ENCODE data around the gene FLNC. TPM values are rescaled to one million over a fixed set of nuclear protein-coding genes. Genes with fewer than 3 reads are reported as not detected.
A peak's percentile ranks its signal among the peaks of the same experiment; 100 is the strongest.

Gene FLNC
- total and polyA plus RNA-seq, 5 donors from 2014 or later = not detected

- Histone ChIP-seq H3K27ac (ENCODE audit: insufficient read depth, low read length, poor library complexity, severe bottlenecking) (no peak overlapping the region), H3K4me3 (ENCODE audit: low read depth, low read length) (no peak overlapping the region), H3K4me1 (ENCODE audit: control insufficient read depth, insufficient read depth, low read length, poor library complexity, severe bottlenecking) (peaks cover 16% of the 10 kb centered on the region), H3K36me3 (ENCODE audit: control insufficient read depth, insufficient read depth, low read length) (no peaks in the 10 kb centered on the region), H3K9me3 (ENCODE audit: control insufficient read depth in 2 of 2, low read length in 2 of 2) (no peaks in the 10 kb centered on the region), H3K27me3 (ENCODE audit: control insufficient read depth, insufficient read depth, low read length) (no peaks in the 10 kb centered on the region)
- H3K4me1 Mint-ChIP-seq = peaks cover 4 to 17% (median 10%) of the 10 kb centered on the region in 4 donors
- DNase-seq (no peak), ATAC-seq (ENCODE audit: low read depth in 2 of 2) (no peak)
- peaks cover 18% of the 10 kb centered on the region for H3K36me3 Mint-ChIP-seq
- peak overlapping the region in 1 of 4 donors; percentile 66 for H3K4me3 Mint-ChIP-seq
- H3K27me3 Mint-ChIP-seq = peaks cover 4% of the 10 kb centered on the region
- H3K27ac Mint-ChIP-seq = no peak overlapping the region
- no peaks in the 10 kb centered on the region for H3K9me3 Mint-ChIP-seq
These were observed 35.1 kb upstream of the FLNC start for GRCh38 chr7:128795129-128795528.

- H3K4me3 ChIP-seq (ENCODE audit: low read depth, low read length) = no peak overlapping the region
- H3K27me3 ChIP-seq (ENCODE audit: control insufficient read depth, insufficient read depth, low read length) = no peaks in the 10 kb centered on the region
- ATAC-seq (ENCODE audit: low read depth in 2 of 2) (no peak), DNase-seq (no peak)
- H3K4me1 ChIP-seq (ENCODE audit: control insufficient read depth, insufficient read depth, low read length, poor library complexity, severe bottlenecking) = peaks cover 9% of the 10 kb centered on the region
- no peaks in the 10 kb centered on the region for H3K27me3 Mint-ChIP-seq
- H3K4me1 Mint-ChIP-seq = peaks cover 1 to 13% (median 8%) of the 10 kb centered on the region in 4 donors
- H3K27ac Mint-ChIP-seq = no peak overlapping the region
- H3K36me3 Mint-ChIP-seq = peaks cover 22% of the 10 kb centered on the region
- H3K9me3 ChIP-seq (ENCODE audit: control insufficient read depth in 2 of 2, low read length in 2 of 2) = no peaks in the 10 kb centered on the region
- no peak overlapping the region for H3K4me3 Mint-ChIP-seq
- H3K36me3 ChIP-seq (ENCODE audit: control insufficient read depth, insufficient read depth, low read length) = no peaks in the 10 kb centered on the region
- H3K9me3 Mint-ChIP-seq = no peaks in the 10 kb centered on the region
- H3K27ac ChIP-seq (ENCODE audit: insufficient read depth, low read length, poor library complexity, severe bottlenecking) = no peak overlapping the region
These were observed 33.9 kb upstream of the FLNC start for GRCh38 chr7:128796327-128796726.

- ATAC-seq (ENCODE audit: low read depth in 2 of 2) = no peak
- H3K4me3 Mint-ChIP-seq = no peak overlapping the region
- Histone ChIP-seq H3K4me1 (ENCODE audit: control insufficient read depth, insufficient read depth, low read length, poor library complexity, severe bottlenecking) (no peaks in the 10 kb centered on the region), H3K36me3 (ENCODE audit: control insufficient read depth, insufficient read depth, low read length) (peaks cover under 1% of the 10 kb centered on the region), H3K9me3 (ENCODE audit: control insufficient read depth in 2 of 2, low read length in 2 of 2) (no peaks in the 10 kb centered on the region), H3K4me3 (ENCODE audit: low read depth, low read length) (no peak overlapping the region), H3K27me3 (ENCODE audit: control insufficient read depth, insufficient read depth, low read length) (no peaks in the 10 kb centered on the region), H3K27ac (ENCODE audit: insufficient read depth, low read length, poor library complexity, severe bottlenecking) (no peak overlapping the region)
- H3K27me3 Mint-ChIP-seq = no peaks in the 10 kb centered on the region
- H3K36me3 Mint-ChIP-seq = peaks cover 26% of the 10 kb centered on the region
- no peak overlapping the region for H3K27ac Mint-ChIP-seq
- DNase-seq = no peak
- peaks cover 0 to 6% (median under 1%) of the 10 kb centered on the region in 4 donors for H3K4me1 Mint-ChIP-seq
- no peaks in the 10 kb centered on the region for H3K9me3 Mint-ChIP-seq
These were observed 30.8 kb upstream of the FLNC start for GRCh38 chr7:128799451-128799850.

GRCh38 chr7:128800567-128800966, 29.6 kb upstream of the FLNC start:
- peaks cover 26% of the 10 kb centered on the region for H3K36me3 Mint-ChIP-seq
- H3K4me3 ChIP-seq (ENCODE audit: low read depth, low read length) = no peak overlapping the region
- H3K4me3 Mint-ChIP-seq = no peak overlapping the region
- no peak overlapping the region for H3K27ac Mint-ChIP-seq
- no peaks in the 10 kb centered on the region for H3K4me1 ChIP-seq (ENCODE audit: control insufficient read depth, insufficient read depth, low read length, poor library complexity, severe bottlenecking)
- no peaks in the 10 kb centered on the region for H3K27me3 Mint-ChIP-seq
- no peak for DNase-seq
- no peaks in the 10 kb centered on the region for H3K9me3 ChIP-seq (ENCODE audit: control insufficient read depth in 2 of 2, low read length in 2 of 2)
- H3K9me3 Mint-ChIP-seq = no peaks in the 10 kb centered on the region
- ATAC-seq (ENCODE audit: low read depth in 2 of 2) = no peak
- H3K4me1 Mint-ChIP-seq = peaks cover 0 to 6% (median under 1%) of the 10 kb centered on the region in 4 donors
- peaks cover 10% of the 10 kb centered on the region for H3K36me3 ChIP-seq (ENCODE audit: control insufficient read depth, insufficient read depth, low read length)
- H3K27ac ChIP-seq (ENCODE audit: insufficient read depth, low read length, poor library complexity, severe bottlenecking) = no peak overlapping the region
- H3K27me3 ChIP-seq (ENCODE audit: control insufficient read depth, insufficient read depth, low read length) = no peaks in the 10 kb centered on the region

DNA sequence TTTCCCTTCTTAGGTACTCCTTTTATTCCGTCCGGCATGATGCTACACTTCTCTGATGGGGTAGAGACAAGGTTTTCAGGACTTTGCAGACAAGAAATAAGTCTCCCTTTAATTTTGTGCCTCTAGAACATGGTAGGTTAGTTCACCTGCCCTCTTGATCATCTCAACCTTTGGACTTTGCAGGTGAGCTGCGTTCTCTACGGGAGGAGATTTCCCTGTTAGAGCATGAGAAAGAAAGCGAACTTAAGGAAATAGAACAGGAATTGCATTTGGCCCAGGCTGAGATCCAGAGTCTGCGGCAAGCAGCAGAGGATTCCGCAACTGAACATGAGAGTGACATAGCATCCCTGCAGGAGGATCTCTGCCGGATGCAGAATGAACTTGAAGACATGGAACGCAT, 29.2 kb upstream of the FLNC start:
- Mint-ChIP-seq H3K9me3 (no peaks in the 10 kb centered on the region), H3K27me3 (no peaks in the 10 kb centered on the region), H3K36me3 (peaks cover 28% of the 10 kb centered on the region), H3K27ac (peak overlapping the region in 1 of 3 donors; percentile 57), H3K4me1 (peaks cover 0 to 6% (median under 1%) of the 10 kb centered on the region in 4 donors), H3K4me3 (no peak overlapping the region)
- H3K27me3 ChIP-seq (ENCODE audit: control insufficient read depth, insufficient read depth, low read length) = no peaks in the 10 kb centered on the region
- H3K27ac ChIP-seq (ENCODE audit: insufficient read depth, low read length, poor library complexity, severe bottlenecking) = no peak overlapping the region
- H3K4me3 ChIP-seq (ENCODE audit: low read depth, low read length) = no peak overlapping the region
- H3K9me3 ChIP-seq (ENCODE audit: control insufficient read depth in 2 of 2, low read length in 2 of 2) = no peaks in the 10 kb centered on the region
- ATAC-seq (ENCODE audit: low read depth in 2 of 2) (no peak), DNase-seq (no peak)
- peaks cover 10% of the 10 kb centered on the region for H3K36me3 ChIP-seq (ENCODE audit: control insufficient read depth, insufficient read depth, low read length)
- no peaks in the 10 kb centered on the region for H3K4me1 ChIP-seq (ENCODE audit: control insufficient read depth, insufficient read depth, low read length, poor library complexity, severe bottlenecking)

- H3K27me3 ChIP-seq (ENCODE audit: control insufficient read depth, insufficient read depth, low read length) = no peaks in the 10 kb centered on the region
- H3K27ac ChIP-seq (ENCODE audit: insufficient read depth, low read length, poor library complexity, severe bottlenecking) = no peak overlapping the region
- H3K9me3 ChIP-seq (ENCODE audit: control insufficient read depth in 2 of 2, low read length in 2 of 2) = no peaks in the 10 kb centered on the region
- peak overlapping the region in 1 of 3 donors; percentile 57 for H3K27ac Mint-ChIP-seq
- no peak overlapping the region for H3K4me3 ChIP-seq (ENCODE audit: low read depth, low read length)
- peaks cover 10% of the 10 kb centered on the region for H3K36me3 ChIP-seq (ENCODE audit: control insufficient read depth, insufficient read depth, low read length)
- no peaks in the 10 kb centered on the region for H3K4me1 ChIP-seq (ENCODE audit: control insufficient read depth, insufficient read depth, low read length, poor library complexity, severe bottlenecking)
- DNase-seq (no peak), ATAC-seq (ENCODE audit: low read depth in 2 of 2) (no peak)
- no peaks in the 10 kb centered on the region for H3K27me3 Mint-ChIP-seq
- no peaks in the 10 kb centered on the region for H3K9me3 Mint-ChIP-seq
- peaks cover 0 to 6% (median under 1%) of the 10 kb centered on the region in 4 donors for H3K4me1 Mint-ChIP-seq
- peaks cover 32% of the 10 kb centered on the region for H3K36me3 Mint-ChIP-seq
- no peak overlapping the region for H3K4me3 Mint-ChIP-seq
These were observed 28.4 kb upstream of the FLNC start for GRCh38 chr7:128801667-128802418.

- Histone ChIP-seq H3K4me1 (ENCODE audit: control insufficient read depth, insufficient read depth, low read length, poor library complexity, severe bottlenecking) (no peaks in the 10 kb centered on the region), H3K27ac (ENCODE audit: insufficient read depth, low read length, poor library complexity, severe bottlenecking) (no peak overlapping the region), H3K9me3 (ENCODE audit: control insufficient read depth in 2 of 2, low read length in 2 of 2) (no peaks in the 10 kb centered on the region), H3K4me3 (ENCODE audit: low read depth, low read length) (no peak overlapping the region), H3K36me3 (ENCODE audit: control insufficient read depth, insufficient read depth, low read length) (peaks cover 10% of the 10 kb centered on the region), H3K27me3 (ENCODE audit: control insufficient read depth, insufficient read depth, low read length) (no peaks in the 10 kb centered on the region)
- Mint-ChIP-seq H3K9me3 (no peaks in the 10 kb centered on the region), H3K4me1 (no peaks in the 10 kb centered on the region), H3K27me3 (no peaks in the 10 kb centered on the region), H3K27ac (no peak overlapping the region), H3K36me3 (peaks cover 25% of the 10 kb centered on the region), H3K4me3 (no peak overlapping the region)
- ATAC-seq (ENCODE audit: low read depth in 2 of 2) (no peak), DNase-seq (no peak)
These were observed 25.7 kb upstream of the FLNC start for GRCh38 chr7:128804484-128804883.

GRCh38 chr7:128805225-128805624, 25.0 kb upstream of the FLNC start:
- Mint-ChIP-seq H3K27me3 (no peaks in the 10 kb centered on the region), H3K4me1 (no peaks in the 10 kb centered on the region), H3K27ac (no peak overlapping the region), H3K4me3 (no peak overlapping the region), H3K9me3 (no peaks in the 10 kb centered on the region), H3K36me3 (peaks cover 31% of the 10 kb centered on the region)
- no peaks in the 10 kb centered on the region for H3K4me1 ChIP-seq (ENCODE audit: control insufficient read depth, insufficient read depth, low read length, poor library complexity, severe bottlenecking)
- peaks cover 11% of the 10 kb centered on the region for H3K36me3 ChIP-seq (ENCODE audit: control insufficient read depth, insufficient read depth, low read length)
- no peaks in the 10 kb centered on the region for H3K27me3 ChIP-seq (ENCODE audit: control insufficient read depth, insufficient read depth, low read length)
- ATAC-seq (ENCODE audit: low read depth in 2 of 2) = no peak
- no peak overlapping the region for H3K27ac ChIP-seq (ENCODE audit: insufficient read depth, low read length, poor library complexity, severe bottlenecking)
- no peaks in the 10 kb centered on the region for H3K9me3 ChIP-seq (ENCODE audit: control insufficient read depth in 2 of 2, low read length in 2 of 2)
- no peak overlapping the region for H3K4me3 ChIP-seq (ENCODE audit: low read depth, low read length)
- no peak for DNase-seq

Measured in CD4-positive, CD25-positive, alpha-beta regulatory T cell (primary cell).